AG04450 (cell line): ENCODE measurements around the gene ADAMTS19. TPM values are rescaled to one million over a fixed set of nuclear protein-coding genes. Genes with fewer than 3 reads are reported as not detected.

Source experiments
- CTCF ChIA-PET: fragments of 300-600, 350-600 bp; formaldehyde crosslinking; extraction: SDS; loops from one replicate; lab custom pipeline; 2022; ENCODE audit warnings: antibody characterized with exemption, inconsistent platforms; lab: Charles Lee
- POLR2A ChIA-PET: fragments of 350-600 bp; formaldehyde crosslinking; extraction: SDS; loops from one replicate; lab custom pipeline; 2021; ENCODE audit warnings: antibody characterized with exemption, inconsistent platforms; lab: Yijun Ruan, JAX
- DNase-seq: peaks from one replicate; pipeline ENCODE4 v3.0.0-alpha.2; 2011; ENCODE audit warnings: low read depth, low spot score
- H3K27ac ChIP-seq: one replicate; pipeline ENCODE4 v1.5.1; 2012; ENCODE audit warnings: low read depth, low read length, control low read depth
- H3K27me3 ChIP-seq: one replicate; pipeline ENCODE4 v1.6.0; 2012; ENCODE audit warnings: low read length; ENCODE audit not compliant: control insufficient read depth, insufficient read depth
- H3K4me3 ChIP-seq: 2 replicates; pipeline ENCODE4 v1.5.1; 2011; ENCODE audit warnings: mild to moderate bottlenecking, low read depth, low read length, control low read depth
- H3K9me3 ChIP-seq: 2 replicates; pipeline ENCODE4 v1.5.1; 2012; ENCODE audit warnings: low read length; ENCODE audit not compliant: control insufficient read depth, insufficient read depth
- CTCF ChIP-seq: IDR thresholded peaks from 2 replicates; pipeline ENCODE4 v1.5.1; 2011; ENCODE audit warnings: low read depth, low read length, control low read depth, inconsistent platforms
- polyA plus RNA-seq: library from polyadenylated mRNA; depleted of rRNA; stranded (reverse); fragments of >200 nt; gene quantifications from 2 replicates; pipeline ENCODE4 v1.2.3, GENCODE V29; 2011

The ADAMTS19 gene
- polyA plus RNA-seq, 1 experiment, result 0.02 TPM

- Histone ChIP-seq H3K9me3 (no peaks in the 10 kb centered on the region), H3K4me3 (no peak overlapping the region), H3K27me3 (no peaks in the 10 kb centered on the region), H3K27ac (no peak overlapping the region)
- POLR2A ChIA-PET, result no interaction called here
- CTCF ChIA-PET, result interaction anchor here (1.0 kb wide), 1 partner anchor 16 kb away, joined by 4 read pairs; no protein-coding TSS in a partner anchor
- no peak for TF ChIP-seq CTCF
- DNase-seq, result no peak
Measured at GRCh38 chr5:129679671-129680070, 219.6 kb downstream of the ADAMTS19 start.

GRCh38 chr5:129687941-129688340 is 227.8 kb downstream of the ADAMTS19 start:
- H3K27ac ChIP-seq, result no peak overlapping the region
- no peak for DNase-seq
- no peaks in the 10 kb centered on the region for H3K9me3 ChIP-seq
- H3K4me3 ChIP-seq, result no peak overlapping the region
- TF ChIP-seq CTCF, result no peak
- POLR2A ChIA-PET, result no interaction called here
- CTCF ChIA-PET, result no interaction called here
- H3K27me3 ChIP-seq, result no peaks in the 10 kb centered on the region

GRCh38 chr5:129689045-129689444 is 228.9 kb downstream of the ADAMTS19 start:
- CTCF ChIA-PET, result no interaction called here
- Histone ChIP-seq H3K4me3 (no peak overlapping the region), H3K9me3 (no peaks in the 10 kb centered on the region), H3K27me3 (no peaks in the 10 kb centered on the region), H3K27ac (no peak overlapping the region)
- no peak for TF ChIP-seq CTCF
- POLR2A ChIA-PET, result no interaction called here
- no peak for DNase-seq

GRCh38 chr5:129691220-129691619 is 231.1 kb downstream of the ADAMTS19 start:
- POLR2A ChIA-PET, result no interaction called here
- Histone ChIP-seq H3K9me3 (no peaks in the 10 kb centered on the region), H3K27ac (no peak overlapping the region), H3K4me3 (no peak overlapping the region), H3K27me3 (no peaks in the 10 kb centered on the region)
- CTCF ChIA-PET, result no interaction called here
- no peak for DNase-seq
- TF ChIP-seq CTCF, result no peak

- ChIA-PET CTCF (interaction anchor here (2.2 kb wide), 1 partner anchor 32 kb away, joined by 7 read pairs; no protein-coding TSS in a partner anchor), POLR2A (no interaction called here)
- Histone ChIP-seq H3K9me3 (no peaks in the 10 kb centered on the region), H3K4me3 (no peak overlapping the region), H3K27me3 (no peaks in the 10 kb centered on the region), H3K27ac (no peak overlapping the region)
- no peak for TF ChIP-seq CTCF
- DNase-seq, result no peak
Measured at GRCh38 chr5:129696636-129697035, 236.5 kb downstream of the ADAMTS19 start.
